ENCODE measurements around the gene C20orf204.

DNA sequence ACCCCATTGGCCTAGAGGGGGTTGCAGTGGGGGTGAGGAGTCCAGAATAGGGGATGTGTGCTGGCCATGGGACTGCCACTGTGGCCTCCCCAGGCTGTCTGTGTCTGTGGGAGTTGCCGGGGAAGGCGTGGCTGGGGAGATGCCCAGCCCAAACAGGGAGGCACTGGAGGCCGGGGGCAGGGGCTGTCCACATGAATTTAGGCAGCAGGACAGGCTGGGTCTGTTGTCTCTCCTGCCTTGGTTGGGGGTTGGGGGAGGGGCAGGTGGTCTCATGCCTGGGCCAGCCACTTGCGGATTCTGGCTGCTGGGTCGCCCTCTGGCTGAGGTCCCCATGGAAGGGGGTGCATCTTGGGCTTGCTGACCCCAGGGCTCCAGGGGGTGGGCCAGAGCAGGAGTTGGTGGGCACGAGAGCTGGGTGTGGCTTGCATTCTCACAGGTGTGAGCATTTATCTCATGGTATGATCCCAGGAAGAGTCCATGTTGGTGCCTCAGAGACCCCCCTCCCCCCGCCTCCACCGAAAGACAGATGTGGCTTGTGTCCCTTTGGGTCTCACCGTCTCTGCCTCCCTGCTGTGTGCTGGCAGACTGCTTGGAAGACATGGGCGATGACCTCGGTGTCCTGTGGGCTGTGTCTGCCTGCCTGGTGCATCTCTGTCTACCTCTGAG lies 9.5 kb downstream of the C20orf204 start:
- TF ChIP-seq EZH2 (IDR thresholded peaks at IDR 0.05), result no peak
- TF ChIP-seq POLR2AphosphoS5 (IDR thresholded peaks at IDR 0.05; ENCODE audit: borderline replicate concordance, low read depth, low read length), result no peak
